Measurements from ENCODE around the gene AMBRA1. TPM values are rescaled to one million over a fixed set of nuclear protein-coding genes. Genes with fewer than 3 reads are reported as not detected.

The AMBRA1 gene
- total RNA-seq, 4 donors from 2014 or later: 25.7 to 33.1 (median 30.2) TPM

DNA sequence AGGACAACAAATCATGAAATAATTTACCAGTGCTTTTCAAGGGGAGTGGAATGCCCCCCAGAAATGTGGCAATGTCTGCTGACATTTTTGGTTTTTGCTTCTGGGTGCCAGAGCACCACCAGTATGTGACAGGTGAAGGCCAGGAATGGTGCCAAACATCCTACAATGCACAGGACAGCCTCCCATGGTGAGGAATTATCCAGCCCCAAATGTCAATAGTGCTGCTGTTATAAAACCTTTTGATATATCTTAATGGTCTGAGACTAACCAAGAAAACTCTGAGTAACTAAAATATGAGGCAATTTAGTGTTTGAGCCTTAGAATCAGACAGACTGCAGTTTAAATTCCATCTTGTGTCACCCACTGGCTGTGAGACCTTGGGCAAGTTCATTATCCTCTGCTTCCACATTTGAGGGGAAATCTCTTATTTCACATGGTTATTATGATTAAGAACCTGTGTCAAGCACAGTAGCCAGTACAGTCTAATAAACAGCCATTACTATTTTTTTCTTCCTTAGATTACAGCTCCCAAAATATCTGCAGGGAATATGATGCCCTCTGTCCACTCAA lies 69.5 kb downstream of the AMBRA1 start:
- no peak overlapping the region for H3K27ac ChIP-seq
- no peaks in the 10 kb centered on the region for H3K27me3 ChIP-seq
- H3K36me3 ChIP-seq: no peaks in the 10 kb centered on the region
- H3K9me3 ChIP-seq: peaks cover 0 to 12% (median 0%) of the 10 kb centered on the region in 3 donors
- peaks cover 0 to 52% (median 4%) of the 10 kb centered on the region in 3 donors for H3K4me1 ChIP-seq
- no peak for ATAC-seq
- no peak overlapping the region for H3K4me3 ChIP-seq
- no peak for TF ChIP-seq POLR2A (IDR thresholded peaks at IDR 0.05)
- no peak for TF ChIP-seq EP300 (IDR thresholded peaks at IDR 0.05)
- no peak for TF ChIP-seq POLR2AphosphoS5 (IDR thresholded peaks at IDR 0.05)
- TF ChIP-seq, protein P1, sequence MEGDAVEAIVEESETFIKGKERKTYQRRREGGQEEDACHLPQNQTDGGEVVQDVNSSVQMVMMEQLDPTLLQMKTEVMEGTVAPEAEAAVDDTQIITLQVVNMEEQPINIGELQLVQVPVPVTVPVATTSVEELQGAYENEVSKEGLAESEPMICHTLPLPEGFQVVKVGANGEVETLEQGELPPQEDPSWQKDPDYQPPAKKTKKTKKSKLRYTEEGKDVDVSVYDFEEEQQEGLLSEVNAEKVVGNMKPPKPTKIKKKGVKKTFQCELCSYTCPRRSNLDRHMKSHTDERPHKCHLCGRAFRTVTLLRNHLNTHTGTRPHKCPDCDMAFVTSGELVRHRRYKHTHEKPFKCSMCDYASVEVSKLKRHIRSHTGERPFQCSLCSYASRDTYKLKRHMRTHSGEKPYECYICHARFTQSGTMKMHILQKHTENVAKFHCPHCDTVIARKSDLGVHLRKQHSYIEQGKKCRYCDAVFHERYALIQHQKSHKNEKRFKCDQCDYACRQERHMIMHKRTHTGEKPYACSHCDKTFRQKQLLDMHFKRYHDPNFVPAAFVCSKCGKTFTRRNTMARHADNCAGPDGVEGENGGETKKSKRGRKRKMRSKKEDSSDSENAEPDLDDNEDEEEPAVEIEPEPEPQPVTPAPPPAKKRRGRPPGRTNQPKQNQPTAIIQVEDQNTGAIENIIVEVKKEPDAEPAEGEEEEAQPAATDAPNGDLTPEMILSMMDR (IDR thresholded peaks at IDR 0.05): no peak

DNA sequence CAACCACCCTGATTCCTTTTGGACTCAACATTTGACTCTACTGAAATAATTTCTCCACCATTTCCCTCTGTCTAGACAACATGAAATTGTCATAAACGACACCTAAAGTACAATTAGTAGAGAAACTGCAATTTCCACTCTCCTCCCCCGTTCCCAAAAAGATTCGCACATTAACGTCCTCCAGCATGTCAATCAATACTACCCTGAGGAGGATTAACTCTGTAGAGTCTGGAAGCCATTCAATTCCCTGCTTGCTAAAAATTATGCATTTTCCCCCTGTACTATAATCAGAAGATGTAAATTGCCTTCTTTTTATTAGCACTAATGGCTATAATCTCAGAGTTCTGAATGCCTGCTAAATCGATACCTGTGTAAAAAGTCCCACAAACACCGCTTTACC lies 70.5 kb downstream of the AMBRA1 start:
- Histone ChIP-seq H3K9me3 (peaks cover 0 to 12% (median 0%) of the 10 kb centered on the region in 3 donors), H3K36me3 (no peaks in the 10 kb centered on the region), H3K4me1 (peaks cover 0 to 51% (median 0%) of the 10 kb centered on the region in 3 donors), H3K27me3 (no peaks in the 10 kb centered on the region), H3K27ac (no peak overlapping the region), H3K4me3 (no peak overlapping the region)
- ATAC-seq: no peak
- WGBS, 2 donors (ENCODE audit: low coverage in 1 of 2): 83 to 86% methylated on average over 6 of the region's 6 CpGs
- TF ChIP-seq, protein P1 (IDR thresholded peaks at IDR 0.05): no peak
- TF ChIP-seq POLR2AphosphoS5 (IDR thresholded peaks at IDR 0.05): no peak
- TF ChIP-seq POLR2A (IDR thresholded peaks at IDR 0.05): no peak
- no peak for TF ChIP-seq EP300 (IDR thresholded peaks at IDR 0.05)

DNA sequence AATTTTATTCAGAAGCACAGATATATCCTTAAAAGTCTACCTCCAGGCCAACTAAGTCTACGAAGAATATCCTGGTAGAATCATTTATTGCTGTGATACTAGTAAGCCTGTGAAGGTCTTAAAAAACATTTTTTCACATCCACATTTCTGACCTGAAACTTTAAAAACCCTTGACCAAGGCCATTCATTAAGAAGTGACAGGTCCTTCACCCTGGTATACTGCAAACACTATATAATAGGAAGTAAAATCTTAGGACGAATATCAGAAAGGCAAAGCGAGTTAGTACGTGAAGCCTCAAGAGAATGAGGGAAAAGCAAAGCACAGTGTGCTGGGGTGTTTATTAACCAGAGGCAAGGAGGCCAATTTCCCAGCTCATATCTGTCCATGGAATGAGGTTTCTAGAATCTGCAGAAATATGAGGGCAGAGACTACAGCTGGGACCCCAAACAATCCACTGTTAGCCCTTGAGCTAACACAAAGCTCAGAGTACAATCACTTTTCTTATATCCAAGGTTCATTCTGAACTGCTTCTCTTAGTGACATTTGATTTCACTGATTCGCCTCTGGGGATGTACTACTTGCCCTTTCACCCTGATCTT lies 71.0 kb downstream of the AMBRA1 start:
- no peak overlapping the region for H3K27ac ChIP-seq
- H3K4me3 ChIP-seq: no peak overlapping the region
- H3K4me1 ChIP-seq: peaks cover 0 to 49% (median 0%) of the 10 kb centered on the region in 3 donors
- peaks cover 0 to 12% (median 0%) of the 10 kb centered on the region in 3 donors for H3K9me3 ChIP-seq
- no peaks in the 10 kb centered on the region for H3K36me3 ChIP-seq
- TF ChIP-seq, protein P1 (IDR thresholded peaks at IDR 0.05): no peak
- no peak for TF ChIP-seq POLR2AphosphoS5 (IDR thresholded peaks at IDR 0.05)
- no peak for TF ChIP-seq EP300 (IDR thresholded peaks at IDR 0.05)
- no peak for TF ChIP-seq POLR2A (IDR thresholded peaks at IDR 0.05)
- no peaks in the 10 kb centered on the region for H3K27me3 ChIP-seq
- 77 to 82% methylated on average over 4 to 5 of the region's 5 CpGs for WGBS, 2 donors (ENCODE audit: low coverage in 1 of 2)
- ATAC-seq: no peak

DNA sequence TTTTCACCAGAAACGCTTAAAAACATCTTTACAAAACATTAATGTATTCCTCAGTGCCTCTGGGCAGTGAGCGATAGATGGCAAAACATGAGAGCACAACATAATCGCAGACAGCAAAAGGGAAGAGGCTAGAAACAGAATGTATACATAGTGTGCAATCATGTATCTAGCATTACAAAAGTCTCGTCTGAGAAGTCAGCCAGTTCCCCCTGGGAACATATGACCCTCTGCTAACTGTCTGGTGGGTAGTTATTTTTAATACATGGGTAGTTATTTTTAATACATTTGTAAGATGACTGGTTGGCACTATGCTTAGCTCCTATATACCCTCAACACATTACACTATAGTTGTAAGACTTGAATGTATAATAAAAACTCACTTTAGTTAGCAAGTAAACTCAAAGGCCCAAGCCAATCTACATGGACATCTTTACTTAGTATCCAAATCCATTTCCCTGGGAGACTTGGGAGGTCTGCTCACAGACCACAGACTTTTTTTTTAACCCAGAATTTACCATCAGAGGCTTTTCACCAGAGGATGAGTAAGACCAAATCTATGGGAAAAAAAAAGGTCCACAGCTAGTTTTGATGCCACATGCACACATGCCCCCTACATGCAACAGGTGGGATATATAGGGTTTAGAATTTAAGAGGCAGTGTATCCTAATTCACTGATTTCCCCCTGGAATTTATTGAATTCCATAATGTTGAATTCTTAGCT lies 71.7 kb downstream of the AMBRA1 start:
- 78% methylated on average over 4 of the region's 4 CpGs for WGBS, 2 donors (ENCODE audit: low coverage in 1 of 2)
- H3K36me3 ChIP-seq: no peaks in the 10 kb centered on the region
- peaks cover 0 to 49% (median 0%) of the 10 kb centered on the region in 3 donors for H3K4me1 ChIP-seq
- H3K27me3 ChIP-seq: no peaks in the 10 kb centered on the region
- peaks cover 0 to 12% (median 0%) of the 10 kb centered on the region in 3 donors for H3K9me3 ChIP-seq
- no peak overlapping the region for H3K27ac ChIP-seq
- no peak for ATAC-seq
- TF ChIP-seq, protein P1 (IDR thresholded peaks at IDR 0.05): no peak
- TF ChIP-seq EP300 (IDR thresholded peaks at IDR 0.05): no peak
- no peak for TF ChIP-seq POLR2A (IDR thresholded peaks at IDR 0.05)
- TF ChIP-seq POLR2AphosphoS5 (IDR thresholded peaks at IDR 0.05): no peak
- no peak overlapping the region for H3K4me3 ChIP-seq
